Dermis blood vessel endothelial cell (primary cell): Measurements from ENCODE around the gene NKD2. TPM values are rescaled to one million over a fixed set of nuclear protein-coding genes. Genes with fewer than 3 reads are reported as not detected.
"Not testable (repeated sequence)": the region's sequence is repeated elsewhere in the genome, so short reads cannot be mapped to it uniquely, and the experiment has no call there.

Experiments used
- DNase-seq: peaks from one replicate; pipeline ENCODE4 v3.0.0; 2010
- total RNA-seq: library from RNA; depleted of rRNA; stranded (reverse); fragments of >200 nt; gene quantifications from 2 replicates; pipeline ENCODE4 v1.2.3, GENCODE V29; 2014

The NKD2 gene, protein sequence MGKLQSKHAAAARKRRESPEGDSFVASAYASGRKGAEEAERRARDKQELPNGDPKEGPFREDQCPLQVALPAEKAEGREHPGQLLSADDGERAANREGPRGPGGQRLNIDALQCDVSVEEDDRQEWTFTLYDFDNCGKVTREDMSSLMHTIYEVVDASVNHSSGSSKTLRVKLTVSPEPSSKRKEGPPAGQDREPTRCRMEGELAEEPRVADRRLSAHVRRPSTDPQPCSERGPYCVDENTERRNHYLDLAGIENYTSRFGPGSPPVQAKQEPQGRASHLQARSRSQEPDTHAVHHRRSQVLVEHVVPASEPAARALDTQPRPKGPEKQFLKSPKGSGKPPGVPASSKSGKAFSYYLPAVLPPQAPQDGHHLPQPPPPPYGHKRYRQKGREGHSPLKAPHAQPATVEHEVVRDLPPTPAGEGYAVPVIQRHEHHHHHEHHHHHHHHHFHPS
- total RNA-seq, result 0.17 and 0.56 TPM in 2 replicates

- DNase-seq, result peak; percentile 55
These were observed at the start of gene NKD2 for GRCh38 chr5:1008451-1009358. TSS of gene NKD2 (plus strand) at chr5:1008802. CDS start at chr5:1009058, 256 bp downstream.

GRCh38 chr5:959581-960531, 48.7 kb upstream of the NKD2 start:
- no peak for DNase-seq

- no peak for DNase-seq
These were observed 48.1 kb upstream of the NKD2 start for GRCh38 chr5:960551-960950.

- no peak for DNase-seq
These were observed 47.4 kb upstream of the NKD2 start for GRCh38 chr5:961002-961710.

GRCh38 chr5:961711-962240, 46.8 kb upstream of the NKD2 start:
- no peak for DNase-seq

DNA sequence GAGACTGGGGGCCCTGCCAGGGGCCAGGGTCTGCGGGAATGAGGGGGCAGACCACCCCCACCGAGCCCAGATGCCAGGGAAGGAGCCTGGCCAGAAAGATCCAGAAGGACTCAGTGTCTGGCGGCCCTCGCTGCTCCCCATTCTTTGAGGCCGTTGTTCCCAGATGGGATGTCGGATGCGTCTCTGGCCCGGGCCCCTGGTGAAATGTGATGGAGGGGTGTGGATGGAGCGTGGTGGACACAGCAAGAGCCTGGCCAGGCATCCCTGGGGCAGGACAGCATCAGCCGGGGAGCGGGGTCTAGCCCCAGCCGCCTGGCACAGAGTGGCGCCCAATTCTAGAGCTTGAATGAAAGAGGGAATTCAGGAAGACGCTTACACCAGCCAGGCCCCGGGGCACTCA, 46.2 kb upstream of the NKD2 start:
- DNase-seq, result no peak

- no peak for DNase-seq
These were observed 45.8 kb upstream of the NKD2 start for GRCh38 chr5:962801-963200.

DNA sequence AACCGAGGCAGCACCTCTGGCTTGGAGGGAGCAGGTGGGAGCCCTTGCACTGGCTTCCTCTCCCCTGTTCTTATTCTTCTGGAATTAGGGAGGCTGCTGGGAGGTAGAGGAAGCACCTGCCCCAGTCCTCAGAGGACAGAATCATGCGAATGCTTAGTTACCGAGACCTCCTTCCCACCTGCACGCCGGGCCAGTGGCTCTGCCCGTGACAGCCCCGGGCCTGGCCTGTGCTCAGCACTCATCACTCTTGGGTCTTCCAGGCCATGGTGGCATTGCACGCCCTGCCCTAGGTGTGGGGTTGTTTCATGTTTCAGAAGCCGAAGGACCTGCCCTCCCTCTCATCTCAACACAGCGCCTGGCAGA, 45.3 kb upstream of the NKD2 start:
- DNase-seq, result no peak

DNA sequence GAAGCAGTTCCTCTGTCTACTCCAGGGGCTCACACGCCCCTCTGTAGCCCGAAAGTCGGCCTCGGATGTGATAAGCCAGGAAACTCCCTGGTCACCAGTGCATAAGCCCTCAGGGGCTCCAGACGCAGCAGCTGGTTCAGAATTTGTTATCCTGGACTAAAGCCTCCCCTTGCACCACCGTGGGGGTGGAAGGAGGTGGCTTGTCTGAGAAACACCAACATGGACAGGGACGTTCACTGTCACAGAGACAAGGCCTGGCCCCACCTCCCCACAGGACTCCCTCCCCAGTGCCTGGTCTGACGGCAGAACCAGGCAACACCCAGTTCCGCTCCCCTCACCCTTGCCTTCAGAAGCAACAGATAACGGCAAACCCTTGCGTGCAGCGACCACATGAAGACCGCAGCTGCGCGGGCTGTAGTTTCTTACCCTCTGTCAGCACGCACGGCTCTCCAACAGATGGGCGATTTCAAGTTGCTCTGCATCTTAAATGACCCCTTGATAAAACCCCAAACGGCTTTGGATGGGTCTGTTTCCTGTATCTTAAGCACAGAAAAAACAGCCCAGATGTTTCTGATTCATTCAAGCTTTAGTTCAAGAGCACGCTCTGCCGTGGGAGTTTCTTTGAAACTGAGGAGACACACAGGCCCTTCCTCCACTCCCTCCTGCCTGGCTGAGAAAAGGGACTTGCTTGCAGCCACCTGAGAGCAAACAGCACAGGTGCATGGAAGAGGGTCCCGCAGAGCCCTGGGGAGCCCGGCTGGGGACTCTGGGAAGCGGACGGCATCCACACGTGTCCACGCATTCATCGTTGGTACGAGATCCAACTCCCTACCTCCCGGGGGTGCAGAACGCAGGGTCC, 44.7 kb upstream of the NKD2 start:
- no peak for DNase-seq

- no peak for DNase-seq
These were observed 43.8 kb upstream of the NKD2 start for GRCh38 chr5:964821-965220.

DNA sequence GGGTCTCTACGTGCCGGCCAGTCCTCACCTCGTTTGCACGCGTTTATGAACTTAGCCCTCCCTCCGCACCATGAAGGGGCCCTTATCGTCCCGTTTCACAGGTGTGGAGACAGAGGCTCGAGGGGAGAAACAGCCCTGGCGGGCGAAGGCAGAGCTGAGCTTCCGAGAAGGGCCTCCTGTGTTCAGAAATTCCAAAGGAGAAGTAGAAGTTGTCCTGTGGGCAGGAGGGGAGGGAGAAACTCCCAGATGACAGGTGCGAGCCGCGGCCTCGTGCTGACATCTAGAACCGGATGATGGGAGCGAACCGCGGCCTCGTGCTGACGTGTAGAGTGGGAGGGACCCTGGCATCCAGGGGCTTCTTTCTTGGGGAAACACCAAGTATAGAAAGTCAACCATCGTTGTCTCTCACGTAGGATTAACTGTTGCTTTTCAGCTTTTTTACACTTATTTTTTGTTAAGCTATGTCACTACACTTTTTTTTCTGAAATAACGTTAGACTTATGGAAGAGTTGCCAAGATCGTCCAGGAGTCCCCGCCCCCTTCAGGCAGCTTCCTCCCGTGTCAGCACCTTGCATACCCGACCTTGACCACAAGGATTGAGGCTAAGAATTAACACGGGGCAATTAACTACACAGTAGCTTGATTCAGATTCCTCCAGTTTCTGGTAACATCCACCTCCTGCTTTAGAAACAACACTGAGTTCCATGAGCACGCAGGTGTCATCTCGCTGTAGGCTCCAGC, 42.8 kb upstream of the NKD2 start:
- no peak for DNase-seq

GRCh38 chr5:966345-966710, 42.3 kb upstream of the NKD2 start:
- no peak for DNase-seq

- no peak for DNase-seq
These were observed 41.7 kb upstream of the NKD2 start for GRCh38 chr5:966941-967340.

GRCh38 chr5:968881-969280, 39.7 kb upstream of the NKD2 start:
- no peak for DNase-seq

- no peak for DNase-seq
These were observed 39.2 kb upstream of the NKD2 start for GRCh38 chr5:969408-969839.

- DNase-seq, result not testable (repeated sequence)
These were observed 36.0 kb upstream of the NKD2 start for GRCh38 chr5:972575-972974.

- DNase-seq, result no peak
These were observed 31.5 kb upstream of the NKD2 start for GRCh38 chr5:976849-977751.

GRCh38 chr5:978054-978453, 30.5 kb upstream of the NKD2 start:
- no peak for DNase-seq

- no peak for DNase-seq
These were observed 29.9 kb upstream of the NKD2 start for GRCh38 chr5:978693-979092.
